ENCODE data around the gene BTBD9.

The BTBD9 gene

GRCh38 chr6:38443352-38444144 lies 196.2 kb downstream of the BTBD9 start:
- no peaks in the 10 kb centered on the region for H3K9me3 ChIP-seq (ENCODE audit: severe bottlenecking)
- TF ChIP-seq CTCF (IDR thresholded peaks at IDR 0.05; ENCODE audit: low read depth, low read length) = no peak
- H3K27ac ChIP-seq = peak overlapping the region; percentile 56
- H3K36me3 ChIP-seq = no peaks in the 10 kb centered on the region
- no peaks in the 10 kb centered on the region for H3K27me3 ChIP-seq (ENCODE audit: insufficient read depth, low read depth, severe bottlenecking)
- peak; percentile 37 for DNase-seq
- no peak overlapping the region for H3K4me3 ChIP-seq (ENCODE audit: low read depth, low read length)

GRCh38 chr6:38438097-38438496 lies 201.6 kb downstream of the BTBD9 start:
- Histone ChIP-seq H3K4me3 (ENCODE audit: low read depth, low read length) (no peak overlapping the region), H3K27ac (no peak overlapping the region), H3K9me3 (ENCODE audit: severe bottlenecking) (no peaks in the 10 kb centered on the region), H3K27me3 (ENCODE audit: insufficient read depth, low read depth, severe bottlenecking) (no peaks in the 10 kb centered on the region), H3K36me3 (no peaks in the 10 kb centered on the region)
- TF ChIP-seq CTCF (IDR thresholded peaks at IDR 0.05; ENCODE audit: low read depth, low read length) = no peak
- DNase-seq = no peak

- Histone ChIP-seq H3K4me3 (ENCODE audit: low read depth, low read length) (no peak overlapping the region), H3K36me3 (no peaks in the 10 kb centered on the region), H3K27ac (no peak overlapping the region), H3K9me3 (ENCODE audit: severe bottlenecking) (no peaks in the 10 kb centered on the region), H3K27me3 (ENCODE audit: insufficient read depth, low read depth, severe bottlenecking) (no peaks in the 10 kb centered on the region)
- DNase-seq = no peak
- TF ChIP-seq CTCF (IDR thresholded peaks at IDR 0.05; ENCODE audit: low read depth, low read length) = no peak
Observed at GRCh38 chr6:38436726-38437465, 202.8 kb downstream of the BTBD9 start.

GRCh38 chr6:38435330-38435729 lies 204.4 kb downstream of the BTBD9 start:
- no peak for TF ChIP-seq CTCF (IDR thresholded peaks at IDR 0.05; ENCODE audit: low read depth, low read length)
- Histone ChIP-seq H3K36me3 (no peaks in the 10 kb centered on the region), H3K4me3 (ENCODE audit: low read depth, low read length) (no peak overlapping the region), H3K27me3 (ENCODE audit: insufficient read depth, low read depth, severe bottlenecking) (no peaks in the 10 kb centered on the region), H3K27ac (no peak overlapping the region), H3K9me3 (ENCODE audit: severe bottlenecking) (no peaks in the 10 kb centered on the region)
- no peak for DNase-seq

- H3K27ac ChIP-seq = no peak overlapping the region
- no peak overlapping the region for H3K4me3 ChIP-seq (ENCODE audit: low read depth, low read length)
- H3K9me3 ChIP-seq (ENCODE audit: severe bottlenecking) = no peaks in the 10 kb centered on the region
- no peak for DNase-seq
- H3K27me3 ChIP-seq (ENCODE audit: insufficient read depth, low read depth, severe bottlenecking) = no peaks in the 10 kb centered on the region
- no peaks in the 10 kb centered on the region for H3K36me3 ChIP-seq
- TF ChIP-seq CTCF (IDR thresholded peaks at IDR 0.05; ENCODE audit: low read depth, low read length) = no peak
Observed at GRCh38 chr6:38434051-38434450, 205.7 kb downstream of the BTBD9 start.

Measured in WERI-Rb-1 (cell line).